ENCODE data around the gene FGF8.

The FGF8 gene

GRCh38 chr10:101781984-101782810, 6.3 kb upstream of the FGF8 start:
- no peak for DNase-seq

GRCh38 chr10:101781655-101781983, 5.7 kb upstream of the FGF8 start:
- no peak for DNase-seq

- DNase-seq: peak; percentile 46 to 59
Observed at GRCh38 chr10:101780818-101781654, 5.1 kb upstream of the FGF8 start.

DNA sequence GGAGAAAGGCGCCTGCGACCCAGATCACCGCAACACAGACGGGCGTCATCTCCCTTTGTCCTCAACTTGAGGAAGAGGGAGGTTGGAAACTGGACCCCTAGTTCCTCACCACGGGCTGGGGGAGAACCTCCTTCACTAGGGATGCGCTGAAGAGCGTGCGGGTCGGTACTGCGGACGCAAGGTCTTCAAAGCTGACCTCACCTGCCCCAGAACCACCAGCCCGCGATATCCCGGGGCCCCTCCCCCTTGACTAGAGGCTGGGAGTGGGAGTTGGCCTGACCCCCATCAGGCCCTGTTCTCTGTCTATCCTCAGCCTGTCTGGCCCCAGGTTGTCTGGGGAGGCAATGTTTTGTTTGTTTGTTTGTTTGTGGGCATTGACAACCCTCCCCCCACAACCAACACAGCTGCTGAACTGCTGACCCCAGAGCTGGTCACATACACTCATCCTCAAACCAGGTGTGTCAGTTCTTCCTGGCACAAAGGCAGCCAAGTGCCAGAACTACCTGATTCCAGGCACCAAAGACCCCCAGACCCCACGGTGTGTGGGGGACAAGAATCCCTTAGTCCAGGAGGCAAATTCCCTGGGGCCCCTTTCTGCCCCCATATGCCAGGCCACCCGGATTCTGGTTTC, 4.4 kb upstream of the FGF8 start:
- no peak for DNase-seq

DNA sequence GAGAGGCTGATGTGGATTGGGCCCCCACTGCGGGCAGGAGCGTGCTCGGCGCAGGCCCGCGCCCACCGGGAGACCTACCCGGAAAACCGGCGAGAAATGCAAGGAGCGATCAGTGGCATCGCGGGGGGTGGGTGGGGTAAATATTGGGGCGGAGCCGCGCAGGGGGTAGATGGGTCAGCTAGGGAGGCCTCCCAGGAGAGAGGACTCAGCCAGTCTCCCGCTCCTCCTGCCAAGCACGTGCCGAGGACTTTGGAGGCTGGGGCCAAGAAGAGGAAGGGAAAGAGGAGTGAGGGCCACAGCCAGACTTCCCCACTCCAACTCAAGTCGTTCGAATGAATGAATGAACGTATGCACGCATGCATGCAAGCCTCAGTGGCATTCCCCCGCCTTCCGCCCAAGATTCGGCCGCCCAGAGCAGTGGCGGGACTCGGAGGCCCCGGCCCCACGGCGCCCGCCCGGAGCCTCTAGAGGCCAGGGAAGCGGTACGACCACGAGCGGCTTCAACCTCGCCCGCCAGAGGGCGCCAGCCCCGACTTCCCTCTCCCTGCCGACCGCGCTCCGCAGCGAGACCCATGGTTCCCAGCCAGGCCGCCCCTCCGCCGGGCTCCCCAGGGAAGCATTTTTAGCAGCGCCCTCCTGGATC, 3.8 kb upstream of the FGF8 start:
- peak in 1 of 2 experiments; percentile 19 for DNase-seq

DNA sequence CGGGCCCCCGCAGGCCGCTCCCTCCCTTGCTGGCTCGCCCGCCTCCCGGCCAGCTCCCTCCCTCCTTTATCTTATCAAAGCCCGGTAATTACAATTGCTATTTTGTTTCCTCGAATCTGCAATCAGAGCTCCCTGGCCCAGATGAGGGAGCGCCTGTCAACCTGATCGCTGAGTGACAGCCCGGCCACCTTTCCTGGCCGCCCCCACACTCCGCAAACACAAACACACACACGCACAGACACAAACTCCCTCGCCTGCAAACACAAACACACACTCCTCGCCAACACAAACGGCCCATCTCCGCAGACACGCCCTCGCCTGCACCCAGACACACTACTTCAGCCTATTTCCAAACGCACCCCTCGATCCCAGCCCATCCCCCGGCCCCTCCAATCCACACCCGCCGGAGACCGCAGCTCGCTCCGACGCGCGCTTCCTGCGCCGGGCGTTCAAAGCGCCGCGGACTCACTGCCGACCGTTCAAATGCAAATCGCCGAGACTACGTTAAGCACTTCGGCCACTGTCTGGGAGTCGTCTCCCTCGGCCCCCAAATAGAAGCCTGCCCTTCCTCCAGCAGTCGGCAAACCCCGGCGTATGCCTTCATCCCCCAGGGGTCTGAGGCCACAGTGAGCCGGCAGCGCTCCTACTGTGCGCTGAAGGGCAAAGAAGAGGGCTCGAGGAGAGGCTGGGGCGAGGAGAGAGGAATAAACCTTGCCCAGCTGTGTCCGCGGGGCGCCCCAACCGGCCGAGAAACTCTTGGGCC, 3.0 kb upstream of the FGF8 start:
- no peak for DNase-seq

GRCh38 chr10:101778151-101778780, 2.4 kb upstream of the FGF8 start:
- DNase-seq: no peak

DNA sequence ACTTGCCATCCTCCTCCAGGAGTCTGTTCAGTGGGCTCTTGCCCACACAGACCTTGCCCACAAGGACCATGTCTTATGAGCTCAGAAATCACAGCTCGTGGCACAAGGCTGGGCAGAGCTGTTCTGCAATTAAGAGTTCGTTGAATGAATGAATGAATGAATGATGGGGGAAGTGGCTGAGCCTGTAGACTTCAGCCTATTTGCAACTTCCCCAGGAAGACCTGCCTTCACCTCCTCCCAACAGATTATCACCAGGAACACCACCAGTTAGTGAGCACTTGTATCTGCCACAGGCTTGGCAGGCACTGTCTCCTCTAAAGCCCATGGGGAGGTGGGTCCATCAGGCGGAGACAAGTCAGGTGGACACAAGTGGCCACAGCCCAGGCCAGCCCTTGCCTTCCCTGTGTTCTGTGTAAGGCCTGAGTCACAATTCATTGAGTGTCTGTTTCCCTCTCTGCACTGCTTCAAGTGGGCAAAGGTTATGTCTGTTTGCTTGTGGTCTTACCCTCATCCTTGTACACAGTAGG, 1.8 kb upstream of the FGF8 start:
- DNase-seq: no peak

GRCh38 chr10:101776161-101776817, 375 bp upstream of the FGF8 start:
- no peak for DNase-seq

DNA sequence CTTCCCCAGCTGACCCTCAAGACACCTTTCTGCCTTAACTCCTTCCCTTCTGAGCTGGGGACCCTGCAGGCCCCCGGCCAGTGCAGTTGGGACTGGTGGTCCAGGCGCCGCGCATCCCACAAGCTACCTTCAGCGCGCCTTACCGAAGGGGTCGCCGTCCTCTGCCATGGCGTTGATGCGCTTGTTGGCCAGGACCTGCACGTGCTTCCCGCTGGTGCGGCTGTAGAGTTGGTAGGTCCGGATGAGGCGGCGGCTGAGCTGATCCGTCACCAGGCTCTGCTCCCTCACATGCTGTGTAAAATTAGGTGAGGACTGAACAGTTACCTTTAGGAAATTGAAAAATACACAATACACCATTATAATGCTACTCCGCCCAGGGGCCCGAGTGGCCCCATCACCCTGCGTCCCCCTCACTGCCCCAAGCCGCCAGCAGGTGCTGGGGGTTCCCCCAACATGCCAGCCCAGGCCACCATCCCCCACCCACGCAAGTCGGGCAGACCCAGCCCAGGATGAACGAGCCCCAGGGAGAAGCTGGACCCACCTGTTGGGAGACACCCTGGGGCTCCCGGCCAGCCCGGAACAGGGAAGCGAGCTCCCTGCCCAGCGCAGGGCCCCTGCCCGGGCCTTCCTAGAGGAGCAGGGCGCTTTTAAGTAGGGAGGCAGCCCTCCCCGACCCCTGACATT, 1.2 kb downstream of the FGF8 start:
- no peak for DNase-seq

- no peak for DNase-seq
Observed at GRCh38 chr10:101773923-101774588, 1.9 kb downstream of the FGF8 start.

DNA sequence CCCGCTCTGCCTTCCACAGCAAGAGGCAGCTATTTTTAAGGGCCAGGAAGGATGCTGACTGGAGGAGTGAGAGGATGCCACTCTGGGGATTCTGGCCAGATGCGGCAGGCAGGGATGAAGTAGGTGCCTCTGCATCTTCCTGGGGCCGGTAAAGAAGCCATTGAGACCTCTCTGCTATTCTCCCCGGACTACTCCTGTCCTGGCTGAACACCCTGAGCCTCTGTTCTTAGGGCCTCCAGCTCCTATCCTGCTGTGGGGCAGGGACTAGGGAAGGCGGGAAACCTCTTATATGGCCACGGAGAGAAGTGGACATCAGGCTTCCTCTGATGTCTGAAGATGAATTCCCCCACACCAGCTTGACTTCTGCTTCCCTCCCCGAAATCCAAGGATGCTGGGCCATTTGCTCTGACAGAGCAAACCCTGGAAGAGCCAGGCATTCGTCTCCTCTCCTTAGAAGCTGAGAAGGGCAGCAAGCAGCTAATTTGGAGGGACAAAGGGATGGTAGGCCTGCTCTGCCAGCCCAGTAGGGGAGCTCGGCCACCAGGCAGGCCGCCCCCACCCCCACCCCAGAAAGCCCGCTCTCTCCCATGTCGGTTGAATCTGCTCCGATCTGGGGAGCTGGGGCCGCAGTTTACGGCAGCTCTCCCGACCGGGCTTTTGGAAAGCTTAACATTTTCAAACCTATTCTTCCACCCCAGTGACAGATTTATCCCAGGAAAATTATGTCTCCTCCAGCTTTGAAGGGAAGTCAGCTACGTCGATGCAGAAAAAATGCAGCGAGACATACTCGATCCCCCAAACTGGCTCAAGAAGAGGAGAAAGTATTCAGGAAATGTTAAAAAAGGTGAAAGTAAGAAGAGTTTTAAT, 2.8 kb downstream of the FGF8 start:
- DNase-seq: no peak

GRCh38 chr10:101772017-101772894, 3.7 kb downstream of the FGF8 start:
- DNase-seq: no peak

- no peak for DNase-seq
Observed at GRCh38 chr10:101771380-101771779, 4.5 kb downstream of the FGF8 start.

DNA sequence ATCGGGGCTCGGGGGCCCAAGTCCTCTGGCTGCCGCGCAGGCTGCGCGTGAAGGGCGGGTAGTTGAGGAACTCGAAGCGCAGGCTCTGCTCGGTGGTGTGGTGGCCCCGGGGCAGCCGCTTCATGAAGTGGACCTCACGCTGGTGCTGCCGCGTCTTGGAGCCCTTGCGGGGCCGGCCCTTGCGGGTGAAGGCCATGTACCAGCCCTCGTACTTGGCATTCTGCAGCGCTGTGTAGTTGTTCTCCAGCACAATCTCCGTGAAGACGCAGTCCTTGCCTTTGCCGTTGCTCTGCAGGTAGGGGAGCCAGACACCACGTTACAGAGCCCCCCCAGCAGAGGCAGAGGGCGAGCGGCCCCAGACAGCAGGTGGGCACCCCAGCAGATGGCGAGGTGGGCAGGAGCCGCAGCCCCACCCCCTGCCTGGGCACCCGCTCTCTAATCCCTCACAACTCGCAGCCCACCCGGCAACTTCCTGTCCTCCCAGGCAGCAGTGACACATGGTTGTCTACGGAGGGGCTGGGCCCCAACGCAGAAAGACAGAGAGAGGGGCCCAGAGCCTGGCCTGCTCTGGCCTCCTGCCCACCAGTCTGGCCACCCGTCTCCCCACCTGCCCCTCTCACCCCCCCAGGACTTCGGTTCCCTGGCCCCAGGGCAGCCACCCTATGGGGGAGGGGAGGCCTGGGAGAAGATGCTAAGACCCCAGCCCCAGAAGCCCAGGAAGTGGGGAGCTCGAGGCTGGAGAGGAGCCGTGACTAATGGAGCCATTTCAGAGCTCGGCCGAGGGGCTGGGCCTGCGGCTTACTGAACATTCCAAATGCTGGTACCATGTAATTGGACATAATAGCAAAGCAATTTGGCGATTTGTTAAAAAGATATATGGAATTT, 5.3 kb downstream of the FGF8 start:
- DNase-seq: no peak

DNA sequence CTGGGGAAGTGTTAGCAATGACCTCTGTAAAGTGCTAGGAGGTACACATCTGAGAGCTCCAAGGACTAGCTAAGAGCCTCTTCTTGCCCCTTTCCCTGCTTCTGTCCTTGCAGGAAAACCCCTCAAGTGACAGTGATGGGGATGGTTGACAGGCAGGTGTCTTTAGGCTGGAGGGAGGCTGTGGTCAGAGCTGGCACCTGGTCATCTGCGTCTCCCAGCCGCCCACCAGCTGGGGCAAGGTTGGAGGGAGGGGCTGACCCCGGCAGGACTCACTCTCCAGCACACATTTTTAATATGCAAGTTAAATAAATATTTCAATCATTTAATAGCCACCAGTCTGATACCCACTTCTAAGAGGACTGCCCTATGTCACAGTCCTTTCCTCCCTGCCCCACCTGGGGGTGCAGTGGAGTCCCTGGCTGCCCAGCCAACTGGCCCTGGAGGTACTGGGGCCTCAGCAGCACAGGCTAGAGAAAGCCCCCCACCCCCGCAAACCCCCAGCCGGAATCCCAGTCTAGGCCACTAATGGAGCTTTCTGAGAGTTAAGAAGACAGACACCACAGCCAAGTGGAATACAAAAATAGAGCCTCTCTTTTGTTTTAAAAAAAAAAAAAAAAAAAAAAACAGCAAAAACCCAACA, 6.3 kb downstream of the FGF8 start:
- no peak for DNase-seq

Measured in NCI-H2081 (cell line).